SU-DHL-6 (cell line): ENCODE results near the gene TP53I3.

ENCODE experiments used
- H2AFZ ChIP-seq: fragments of 200-600 bp; sonication (generic); 2 replicates; pipeline ENCODE4 v1.6.1; 2014; ENCODE audit warnings: low read depth, mild to moderate bottlenecking, moderate library complexity, mixed read lengths, antibody characterized with exemption, low read length; ENCODE audit not compliant: severe bottlenecking
- H3F3A ChIP-seq: fragments of 200-600 bp; shearing (Covaris generic); 2 replicates; pipeline ENCODE4 v1.6.0; 2016; ENCODE audit warnings: antibody characterized with exemption, mild to moderate bottlenecking; ENCODE audit not compliant: insufficient read depth
- H3K27ac ChIP-seq: fragments of 200-600 bp; sonication (generic); 2 replicates; pipeline ENCODE4 v1.5.1; 2016; ENCODE audit warnings: low read depth, mild to moderate bottlenecking, low read length, moderate library complexity, mixed read lengths
- H3K27me3 ChIP-seq: fragments of 200-600 bp; sonication (generic), shearing (Covaris generic); 2 replicates; pipeline ENCODE4 v1.6.0; 2014; ENCODE audit warnings: mild to moderate bottlenecking, low read length
- H3K36me3 ChIP-seq: fragments of 200-600 bp; sonication (generic); 2 replicates; pipeline ENCODE4 v1.6.1; 2014; ENCODE audit warnings: mild to moderate bottlenecking, low read length, mixed read lengths
- H3K4me2 ChIP-seq: fragments of 300-600, 200-600 bp; shearing (Covaris generic), sonication (generic); 2 replicates; pipeline ENCODE4 v1.6.0; 2014; ENCODE audit warnings: low read length, low read depth, mild to moderate bottlenecking; ENCODE audit not compliant: poor library complexity, severe bottlenecking
- H3K4me3 ChIP-seq: fragments of 200-600 bp; sonication (generic); 2 replicates; pipeline ENCODE4 v1.5.1; 2014; ENCODE audit warnings: antibody characterized with exemption, low read length, mild to moderate bottlenecking, mixed read lengths; ENCODE audit not compliant: insufficient read depth, poor library complexity, severe bottlenecking
- H3K79me2 ChIP-seq: fragments of 200-600 bp; sonication (generic); 2 replicates; pipeline ENCODE4 v1.6.1; 2014; ENCODE audit warnings: mild to moderate bottlenecking, low read length, moderate library complexity; ENCODE audit not compliant: insufficient read depth
- H3K9ac ChIP-seq: fragments of 200-600 bp; sonication (generic); 2 replicates; pipeline ENCODE4 v1.7.0; 2014; ENCODE audit warnings: mild to moderate bottlenecking, low read length
- H3K9me2 ChIP-seq: fragments of 200-600 bp; sonication (generic); replicated peaks from 2 replicates; pipeline ENCODE4 v1.6.1; 2014; ENCODE audit warnings: low read length; ENCODE audit not compliant: insufficient read depth
- H3K9me3 ChIP-seq: fragments of 200-600 bp; sonication (generic); 2 replicates; pipeline ENCODE4 v1.6.1; 2014; ENCODE audit warnings: low read length, mixed read lengths; ENCODE audit not compliant: insufficient read depth
- H4K20me1 ChIP-seq: fragments of 200-600 bp; sonication (generic); 2 replicates; pipeline ENCODE4 v1.6.1; 2014; ENCODE audit warnings: low read depth, mild to moderate bottlenecking, antibody characterized with exemption, low read length, moderate library complexity, mixed read lengths
- CTCF ChIP-seq: fragments of 200-600 bp; sonication (generic); IDR thresholded peaks from one replicate; pipeline ENCODE4 v1.5.1; 2017; ENCODE audit warnings: antibody characterized with exemption, mild to moderate bottlenecking, low read length, moderate library complexity; ENCODE audit not compliant: insufficient read depth, poor library complexity, severe bottlenecking
- EZH2phosphoT487 ChIP-seq: fragments of 200-600 bp; sonication (generic), shearing (Covaris generic); conservative IDR thresholded peaks from 2 replicates; pipeline ENCODE4 v1.6.1; 2018; ENCODE audit warnings: mild to moderate bottlenecking, antibody characterized with exemption, low read length, moderate library complexity, mixed read lengths

TP53I3 gene

GRCh38 chr2:24084386-24085199 lies at the start of gene TP53I3:
TSS of gene TP53I3 (minus strand) at chr2:24084834. CDS start at chr2:24084326, 508 bp downstream.
- Histone ChIP-seq H3K4me2 (peak within 1 kb of the TSS; percentile 63), H3F3A (peaks cover 6% of the 10 kb centered on the region; the same call in 1 of the 2 replicates), H3K9ac (peak within 1 kb of the TSS; percentile 64), H3K9me3 (no peaks in the 10 kb centered on the region), H3K27ac (peak within 1 kb of the TSS; percentile 58), H3K4me3 (peak within 1 kb of the TSS; percentile 53), H2AFZ (peak within 1 kb of the TSS; percentile 76), H3K27me3 (no peaks in the 10 kb centered on the region), H3K79me2 (no peaks in the 10 kb centered on the region), H3K36me3 (no peaks in the 10 kb centered on the region), H4K20me1 (no peaks in the 10 kb centered on the region), H3K9me2 (no peaks in the 10 kb centered on the region)
- TF ChIP-seq EZH2phosphoT487 (no peak), CTCF (peak; percentile 80)

GRCh38 chr2:24132543-24132942 lies 47.9 kb upstream of the TP53I3 start:
- Histone ChIP-seq H3K4me2 (no peak overlapping the region), H3K9ac (no peak overlapping the region), H3K27ac (no peak overlapping the region), H3K27me3 (no peaks in the 10 kb centered on the region), H3K79me2 (no peaks in the 10 kb centered on the region), H3K4me3 (no peak overlapping the region), H3K9me2 (no peaks in the 10 kb centered on the region), H3K36me3 (no peaks in the 10 kb centered on the region), H4K20me1 (no peaks in the 10 kb centered on the region), H3F3A (no peaks in the 10 kb centered on the region), H3K9me3 (peaks cover 3% of the 10 kb centered on the region; the same call in 1 of the 2 replicates), H2AFZ (no peak overlapping the region)
- TF ChIP-seq CTCF (no peak), EZH2phosphoT487 (no peak)

GRCh38 chr2:24125956-24126355 lies 41.3 kb upstream of the TP53I3 start:
- no peak overlapping the region for H3K4me3 ChIP-seq
- no peaks in the 10 kb centered on the region for H3K9me2 ChIP-seq
- peaks cover 9% of the 10 kb centered on the region for H3K79me2 ChIP-seq
- H3K9me3 ChIP-seq, result no peaks in the 10 kb centered on the region
- no peak for TF ChIP-seq EZH2phosphoT487
- TF ChIP-seq CTCF, result no peak
- no peak overlapping the region for H3K4me2 ChIP-seq
- H3K36me3 ChIP-seq, result no peaks in the 10 kb centered on the region
- H3K27ac ChIP-seq, result no peak overlapping the region
- no peak overlapping the region for H3K9ac ChIP-seq
- peaks cover 16% of the 10 kb centered on the region for H3F3A ChIP-seq
- no peaks in the 10 kb centered on the region for H3K27me3 ChIP-seq
- no peaks in the 10 kb centered on the region for H4K20me1 ChIP-seq
- no peak overlapping the region for H2AFZ ChIP-seq
